AG20443 (cell line): Measurements from ENCODE around the gene SYT8.
"Not testable (repeated sequence)": the region's sequence is repeated elsewhere in the genome, so short reads cannot be mapped to it uniquely, and the experiment has no call there.

ENCODE experiments used
- DNase-seq: peaks from one replicate; pipeline ENCODE4 v3.0.0; 2012; ENCODE audit warnings: low spot score, mixed read lengths

Gene SYT8

DNA sequence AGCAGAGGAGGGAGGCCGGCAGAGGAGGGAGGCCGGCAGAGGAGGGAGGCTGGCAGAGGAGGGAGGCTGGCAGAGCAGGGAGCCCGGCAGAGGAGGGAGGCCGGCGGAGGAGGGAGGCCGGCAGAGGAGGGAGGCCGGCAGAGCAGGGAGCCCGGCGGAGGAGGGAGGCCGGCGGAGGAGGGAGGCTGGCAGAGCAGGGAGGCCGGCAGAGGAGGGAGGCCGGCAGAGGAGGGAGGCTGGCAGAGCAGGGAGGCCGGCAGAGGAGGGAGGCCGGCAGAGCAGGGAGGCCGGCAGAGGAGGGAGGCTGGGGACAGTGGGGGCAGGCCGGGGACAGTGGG, 39.0 kb downstream of the SYT8 start:
- not testable (repeated sequence) for DNase-seq

DNA sequence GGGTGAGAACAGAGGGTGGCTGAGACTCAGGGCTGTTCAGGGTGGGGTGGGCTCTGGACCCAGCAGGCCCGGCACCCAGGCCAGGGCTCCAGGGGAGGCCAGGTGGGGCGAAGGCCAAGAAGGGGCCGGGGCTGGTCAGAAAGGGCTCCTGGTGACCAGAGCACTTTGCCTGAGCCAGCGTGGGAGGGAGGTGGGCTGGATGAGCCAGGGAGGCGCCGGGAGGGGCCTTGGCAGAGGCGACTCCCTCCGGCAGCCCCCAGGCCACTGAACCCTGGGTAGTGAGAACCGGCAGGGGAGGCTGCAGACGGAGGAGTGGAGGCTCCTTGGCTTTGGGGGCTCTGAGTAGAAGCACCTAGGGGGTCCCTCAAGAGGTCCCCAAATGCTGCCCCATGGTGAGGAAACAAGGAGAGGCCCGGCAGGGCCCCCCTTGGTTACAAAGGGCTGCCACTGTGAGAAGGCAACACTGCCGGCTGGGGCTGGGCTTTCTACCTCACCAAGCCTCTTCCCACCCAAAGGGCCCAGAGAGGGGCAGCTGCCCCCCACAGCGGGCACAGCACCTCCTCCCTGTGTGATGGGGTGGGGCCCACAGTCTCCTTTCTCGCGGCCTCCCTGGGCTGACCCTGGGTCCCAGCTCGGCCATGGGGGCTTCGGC, 39.8 kb downstream of the SYT8 start:
- DNase-seq: not testable (repeated sequence)

DNA sequence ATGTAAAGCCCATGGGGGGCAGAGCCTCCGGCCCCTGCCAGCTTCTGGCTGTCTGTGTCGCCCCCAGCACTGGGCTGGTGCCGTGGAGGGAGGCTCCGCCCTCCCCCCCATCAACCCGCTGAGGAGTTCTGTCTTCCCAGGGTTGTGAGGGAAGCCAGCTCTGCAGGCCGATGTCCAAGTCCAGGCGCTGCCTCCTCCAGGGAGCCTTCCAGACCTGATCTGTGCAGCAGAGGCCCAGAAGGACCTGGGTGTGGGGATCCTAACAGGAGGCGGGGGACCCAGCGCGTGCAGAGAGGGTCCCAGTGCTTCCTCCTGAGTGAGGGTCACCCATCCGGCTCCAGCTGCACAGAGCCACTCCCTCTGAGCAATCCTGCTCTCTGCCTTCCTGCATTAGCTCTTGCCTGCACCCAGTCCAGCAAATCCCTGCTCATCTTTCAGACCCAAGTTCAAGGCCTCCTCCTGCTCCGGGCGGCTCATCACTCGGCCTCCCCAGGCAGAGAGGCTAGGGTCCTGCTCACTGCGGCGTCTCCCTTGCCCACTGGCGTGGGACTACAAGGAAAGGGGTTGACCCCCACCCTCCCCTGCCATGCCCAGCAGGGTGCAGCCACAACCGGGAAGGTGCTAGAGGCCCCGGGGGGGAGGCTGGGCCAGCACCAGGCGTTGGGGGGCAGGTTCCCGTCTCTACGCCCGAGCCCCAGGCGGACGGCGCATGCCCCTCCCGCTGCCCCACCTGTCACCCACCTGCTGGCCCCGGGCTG, 40.5 kb downstream of the SYT8 start:
- no peak for DNase-seq

DNA sequence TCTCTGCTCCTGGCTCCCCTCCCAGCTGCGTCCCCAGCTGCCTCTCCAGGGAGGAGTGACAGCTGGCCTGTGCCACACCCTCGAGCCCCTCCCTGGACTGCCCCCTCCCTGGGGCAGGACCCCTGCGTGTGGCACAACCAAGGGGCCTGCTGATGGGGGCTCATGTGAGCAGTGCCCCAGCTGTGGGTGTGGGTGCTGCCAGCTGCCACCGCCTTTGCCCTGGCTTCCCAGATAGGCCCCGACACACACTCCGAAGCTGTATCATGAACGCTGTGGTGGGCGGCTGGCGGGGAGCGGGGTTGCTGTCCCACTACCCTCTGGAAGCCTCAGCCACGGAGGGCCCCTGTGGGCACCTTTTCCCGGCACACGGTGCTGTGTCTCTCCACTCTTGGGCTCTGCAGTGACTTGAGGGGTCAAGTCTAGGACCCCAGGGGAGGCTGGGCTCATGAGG, 41.1 kb downstream of the SYT8 start:
- DNase-seq: not testable (repeated sequence)

DNA sequence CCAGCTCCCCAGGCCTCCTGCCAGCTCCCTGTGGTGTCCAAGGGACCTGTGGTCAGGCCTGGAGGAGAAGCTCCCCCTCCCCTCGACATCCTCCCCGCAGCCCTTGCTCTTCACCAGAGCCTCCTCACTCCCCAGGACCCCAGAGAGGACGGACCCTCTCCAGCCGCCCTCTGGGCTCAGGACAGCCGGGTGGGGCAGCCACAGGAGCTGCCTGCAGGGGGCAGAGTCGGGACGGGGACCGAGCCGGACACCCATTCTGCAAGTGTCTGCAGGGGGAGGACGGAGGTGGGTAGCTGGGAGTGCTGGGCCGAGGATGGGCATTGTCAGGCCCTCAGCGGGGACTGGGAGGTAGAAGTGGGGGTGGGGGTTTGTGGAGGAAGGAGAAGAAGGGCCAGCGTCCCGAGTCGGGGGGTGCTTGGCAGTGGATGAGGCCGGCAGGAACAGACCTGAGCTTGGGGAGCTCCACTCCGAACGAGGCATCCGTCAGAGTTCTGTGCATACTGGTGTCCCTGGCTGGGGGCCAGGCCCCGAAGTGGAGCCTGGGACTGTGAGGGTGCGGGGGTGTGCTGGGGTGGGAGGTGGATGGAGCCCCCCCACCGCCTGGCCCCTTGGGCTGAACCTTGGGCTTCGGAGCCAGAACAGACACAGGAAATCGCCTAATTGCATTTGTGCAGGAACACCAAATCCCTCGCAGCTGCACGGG, 41.7 kb downstream of the SYT8 start:
- peak; percentile 65 for DNase-seq

DNA sequence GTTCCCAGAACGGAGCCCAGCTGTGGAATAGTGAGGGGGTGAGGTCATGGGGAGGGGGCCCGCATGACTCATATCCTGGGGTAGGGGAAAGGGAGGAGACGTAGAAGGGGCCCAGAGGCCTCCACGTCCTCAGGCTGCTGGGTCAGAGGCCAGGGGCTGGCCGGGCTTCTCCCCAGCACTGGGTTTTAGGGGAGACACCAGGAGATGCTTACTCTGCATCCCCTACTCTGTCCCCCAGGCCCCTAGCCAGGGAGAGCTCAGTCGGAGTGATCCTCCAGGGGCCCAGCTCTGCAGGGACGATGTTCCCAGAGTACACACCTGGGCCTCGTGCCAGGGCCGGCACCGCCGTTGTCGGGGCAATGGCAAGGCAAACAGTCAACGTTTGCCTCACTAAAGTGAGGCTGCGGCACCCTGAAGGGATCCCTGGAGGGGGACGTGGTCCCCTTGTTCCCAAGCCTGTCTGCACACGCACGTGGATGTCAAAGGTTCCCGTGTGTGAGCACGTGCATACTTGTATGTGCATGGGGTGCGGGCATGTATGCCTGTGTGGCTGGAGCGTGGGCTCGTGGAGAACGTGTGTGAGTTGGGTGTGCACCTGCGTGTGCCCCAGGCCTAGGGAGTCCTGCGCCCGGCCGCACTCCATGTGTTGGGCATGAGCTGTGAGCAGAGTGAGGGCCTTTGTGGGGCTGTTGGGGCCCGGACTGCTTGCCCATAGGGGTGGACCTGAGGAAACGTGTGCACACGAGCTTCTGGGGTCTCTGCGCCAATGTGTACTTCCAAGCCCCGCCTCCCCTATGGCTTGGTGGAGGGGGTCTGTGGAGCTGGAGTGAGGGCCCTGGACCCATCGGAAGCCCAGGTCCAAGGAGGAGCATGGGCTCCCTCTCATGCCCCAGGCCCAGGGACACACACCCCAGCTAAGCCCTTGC, 42.7 kb downstream of the SYT8 start:
- DNase-seq: peak; percentile 7

DNA sequence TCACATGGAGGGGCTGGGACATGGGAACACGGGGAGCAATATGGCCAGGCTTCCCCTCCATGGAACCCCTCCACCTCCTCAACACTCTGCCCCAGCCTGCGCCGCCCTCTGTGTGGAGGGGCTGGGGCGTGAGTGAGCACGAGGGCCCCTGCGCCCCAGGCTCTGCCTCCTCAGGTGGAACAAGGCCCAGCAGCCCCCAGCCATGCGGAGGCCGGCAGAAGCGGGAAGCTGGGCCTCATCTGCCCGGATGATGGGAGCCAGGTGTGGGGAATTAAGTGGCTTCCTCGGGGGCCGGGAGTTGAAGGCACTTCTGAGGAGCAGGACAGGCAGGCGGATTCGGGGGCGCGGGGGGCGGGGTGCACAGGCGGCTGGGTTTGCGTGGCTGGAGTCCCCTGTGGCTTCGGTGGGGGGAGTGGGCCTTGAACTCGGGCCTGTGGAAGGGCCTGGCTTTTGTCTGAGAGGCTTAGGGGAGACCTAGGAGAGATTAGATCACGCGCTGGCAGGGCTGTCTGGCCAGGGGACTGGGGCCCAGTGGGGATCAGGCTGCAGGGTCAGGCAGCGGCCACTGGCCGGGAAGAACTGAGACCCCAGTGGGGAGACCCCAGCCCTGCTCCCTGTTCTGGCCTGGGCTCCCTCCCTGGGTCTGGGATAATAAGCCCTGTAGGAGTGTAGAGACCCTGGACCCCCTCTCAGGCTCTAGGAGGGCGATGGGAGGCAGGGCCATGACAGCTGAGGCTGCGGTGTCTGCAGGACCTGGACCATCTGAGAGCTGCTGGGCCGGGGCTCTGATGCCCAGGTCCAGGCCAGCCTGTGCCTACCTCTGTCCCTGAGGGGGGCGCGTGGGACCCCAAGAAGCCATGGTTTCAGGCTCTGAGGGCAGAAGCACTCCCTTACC, 43.6 kb downstream of the SYT8 start:
- DNase-seq: peak; percentile 11

DNA sequence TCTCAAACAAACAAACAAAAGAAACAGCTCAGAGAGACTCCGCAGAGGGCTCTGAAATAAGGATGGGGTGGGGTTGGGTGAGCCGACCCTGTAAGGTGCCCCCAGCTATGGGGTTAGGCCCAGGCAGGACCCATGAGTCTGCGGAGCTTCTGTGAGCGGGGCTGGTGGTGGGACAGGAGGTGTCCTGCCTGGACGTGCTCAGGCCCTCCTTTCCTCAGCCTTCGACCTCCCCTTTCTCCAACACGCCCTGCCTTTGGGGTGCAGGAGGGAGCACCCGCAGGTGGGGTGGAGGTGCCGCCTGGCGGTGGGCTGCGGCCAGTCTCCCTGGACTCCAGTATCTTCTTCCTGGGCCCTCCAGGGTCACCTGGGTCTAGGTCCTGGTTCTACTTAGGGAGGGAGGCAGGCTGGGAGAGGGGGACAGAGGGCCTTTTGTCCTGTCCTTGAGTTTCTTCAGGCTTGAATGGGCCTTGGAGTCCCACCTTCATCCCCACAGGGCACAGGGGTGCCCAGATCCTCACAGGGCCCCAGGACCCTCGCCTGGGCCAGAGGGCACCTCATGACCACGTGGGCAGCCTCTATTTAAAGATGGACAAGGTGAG, 44.7 kb downstream of the SYT8 start:
- peak; percentile 5 for DNase-seq

DNA sequence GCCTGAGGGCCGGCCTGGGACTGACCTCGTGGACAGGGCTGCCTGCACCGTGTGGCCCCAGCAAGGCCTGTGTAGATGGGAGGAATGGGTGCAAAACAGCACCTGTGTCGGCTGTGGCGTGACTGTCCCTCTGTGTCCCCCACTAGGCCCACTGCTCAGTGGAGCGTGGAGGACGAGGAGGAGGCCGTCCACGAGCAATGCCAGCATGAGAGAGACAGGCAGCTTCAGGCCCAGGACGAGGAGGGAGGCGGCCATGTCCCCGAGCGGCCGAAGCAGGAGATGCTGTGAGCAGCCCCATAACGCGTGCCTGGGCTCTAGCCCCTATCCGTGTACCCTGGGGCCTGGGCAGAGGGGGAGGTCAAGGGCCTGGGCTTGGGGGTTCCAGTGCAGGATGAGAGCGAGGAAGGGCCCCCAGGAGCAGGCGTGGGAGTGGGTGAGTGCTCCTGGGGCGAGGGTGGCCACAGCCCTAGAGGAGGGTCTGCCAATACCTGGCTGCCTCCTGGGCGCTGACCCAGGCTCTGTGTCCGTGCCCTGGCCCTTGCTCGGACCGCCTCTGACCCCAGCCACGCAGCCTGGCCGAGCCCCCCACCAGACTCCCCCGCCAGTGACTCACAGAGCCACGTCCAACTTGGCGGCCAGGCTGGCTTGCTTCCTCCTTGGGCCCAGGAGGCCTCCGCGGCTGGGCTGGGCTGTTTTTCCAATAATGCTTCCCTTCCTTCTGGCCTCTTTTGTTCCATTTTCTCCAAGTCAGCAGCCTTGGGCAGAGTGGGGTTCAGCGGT, 45.3 kb downstream of the SYT8 start:
- DNase-seq: peak; percentile 61

DNA sequence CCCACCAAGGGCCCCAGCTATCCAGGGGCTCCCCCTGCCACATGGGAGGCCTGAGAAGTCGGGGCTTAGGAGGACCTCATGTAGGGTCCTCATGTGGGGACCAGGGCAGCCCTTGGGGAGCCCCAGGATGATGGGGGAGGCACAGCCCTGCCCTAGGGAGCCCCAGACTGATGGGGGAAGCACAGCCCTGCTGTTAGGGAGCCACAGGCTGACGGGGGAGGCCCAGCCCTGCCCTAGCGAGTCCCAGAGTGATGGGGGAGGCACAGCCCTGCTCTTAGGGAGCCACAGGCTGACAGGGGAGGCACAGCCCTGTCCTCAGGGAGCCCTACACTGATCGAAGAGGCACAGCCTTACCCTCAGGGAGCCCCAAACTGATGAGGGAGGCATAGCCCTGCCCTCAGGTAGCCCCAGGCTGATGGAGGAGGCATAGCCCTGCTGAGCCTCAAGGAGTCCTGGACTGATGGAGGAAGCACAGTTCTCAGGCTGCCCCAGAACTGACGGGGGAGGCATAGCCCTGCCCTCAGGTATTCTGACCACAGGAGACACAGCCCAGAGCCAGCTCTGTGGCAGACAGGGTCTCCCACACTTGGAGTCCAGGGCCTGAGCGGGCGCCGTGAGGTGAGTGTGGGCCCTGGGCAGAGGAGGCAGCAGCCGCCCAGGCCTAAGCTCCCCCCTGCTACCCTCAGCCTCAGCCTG, 46.1 kb downstream of the SYT8 start:
- DNase-seq: peak; percentile 11

DNA sequence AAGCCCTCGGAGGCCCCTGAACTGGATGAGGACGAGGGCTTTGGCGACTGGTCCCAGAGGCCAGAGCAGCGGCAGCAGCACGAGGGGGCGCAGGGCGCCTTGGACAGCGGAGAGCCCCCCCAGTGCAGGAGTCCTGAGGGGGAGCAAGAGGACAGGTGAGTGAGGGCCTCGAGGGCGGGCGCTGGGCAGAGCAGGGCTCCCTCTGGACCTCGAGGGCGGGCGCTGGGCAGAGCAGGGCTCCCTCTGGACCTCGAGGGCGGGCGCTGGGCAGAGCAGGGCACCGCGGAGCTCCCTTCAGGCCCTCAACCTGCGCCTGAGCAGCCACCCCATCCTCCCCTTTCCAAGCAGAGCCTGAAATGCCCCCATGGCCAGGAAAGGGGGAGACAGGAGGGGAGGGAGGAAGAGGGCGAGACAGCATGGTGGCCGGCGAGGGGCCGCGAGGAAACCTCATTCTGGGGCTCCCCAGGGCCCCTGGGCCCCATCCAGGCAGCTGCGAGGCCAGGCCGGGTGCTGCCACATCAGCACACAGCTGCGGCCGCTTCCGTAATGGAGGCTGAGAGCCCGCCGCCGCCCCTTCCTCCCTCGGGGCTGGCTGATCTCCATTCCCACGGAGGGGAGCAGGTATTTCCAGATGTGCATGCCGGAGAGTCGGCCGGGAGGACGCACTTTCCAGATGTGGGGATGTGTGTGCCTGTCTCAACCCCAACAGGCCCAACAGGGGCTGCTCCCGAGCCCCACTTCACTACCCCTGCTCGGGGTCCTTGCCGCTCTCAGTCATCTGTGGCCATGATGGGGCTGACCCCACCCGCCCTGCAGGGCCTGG, 46.9 kb downstream of the SYT8 start:
- DNase-seq: peak; percentile 11

DNA sequence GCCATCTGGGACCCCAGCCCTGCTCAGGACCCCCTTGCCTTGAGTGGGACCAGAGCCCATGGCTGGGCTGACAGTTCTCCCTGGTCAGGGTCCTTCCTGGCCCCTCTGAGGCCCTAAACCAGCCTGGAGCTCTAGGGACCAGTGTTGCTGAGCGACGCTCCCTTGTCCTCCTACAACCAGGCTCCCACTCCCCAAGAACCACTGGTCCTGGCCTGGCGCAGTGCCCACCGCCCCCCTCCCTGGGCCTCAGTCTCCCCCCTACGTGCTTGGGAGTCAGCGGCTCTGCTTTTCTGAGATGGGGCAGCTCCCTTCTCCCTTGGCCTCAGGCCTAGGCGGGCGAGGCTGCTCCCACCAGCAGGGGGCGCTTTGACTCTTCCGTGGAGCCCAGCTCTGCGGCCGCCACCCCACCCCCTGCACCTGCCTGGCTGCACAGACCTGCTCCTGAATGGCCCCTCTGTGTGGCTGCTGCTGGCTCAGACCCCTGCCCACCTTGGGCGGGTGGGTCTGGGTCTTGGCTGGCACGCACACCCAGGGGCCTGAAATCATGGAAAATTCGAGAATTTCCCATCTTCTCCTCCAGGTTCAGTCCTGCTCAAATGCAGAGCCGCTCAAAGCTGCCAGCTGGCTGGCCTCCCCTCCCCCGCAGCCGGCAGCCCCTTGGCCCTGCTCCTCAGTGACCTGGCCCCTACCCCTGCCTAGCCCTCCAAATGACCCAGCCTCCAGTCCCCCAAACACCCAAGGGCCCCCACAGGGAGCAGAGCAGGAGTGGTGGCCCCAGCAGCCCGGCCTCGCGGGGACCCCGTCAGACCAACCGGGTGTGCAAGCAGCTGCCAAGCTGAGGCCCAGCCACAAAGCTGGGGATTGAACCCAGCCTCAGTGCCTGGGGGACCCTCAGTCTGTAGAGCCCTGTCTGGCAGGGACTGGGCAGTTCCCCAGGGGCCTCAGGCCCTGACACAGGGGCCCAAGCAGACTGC, 47.8 kb downstream of the SYT8 start:
- peak; percentile 92 for DNase-seq

DNA sequence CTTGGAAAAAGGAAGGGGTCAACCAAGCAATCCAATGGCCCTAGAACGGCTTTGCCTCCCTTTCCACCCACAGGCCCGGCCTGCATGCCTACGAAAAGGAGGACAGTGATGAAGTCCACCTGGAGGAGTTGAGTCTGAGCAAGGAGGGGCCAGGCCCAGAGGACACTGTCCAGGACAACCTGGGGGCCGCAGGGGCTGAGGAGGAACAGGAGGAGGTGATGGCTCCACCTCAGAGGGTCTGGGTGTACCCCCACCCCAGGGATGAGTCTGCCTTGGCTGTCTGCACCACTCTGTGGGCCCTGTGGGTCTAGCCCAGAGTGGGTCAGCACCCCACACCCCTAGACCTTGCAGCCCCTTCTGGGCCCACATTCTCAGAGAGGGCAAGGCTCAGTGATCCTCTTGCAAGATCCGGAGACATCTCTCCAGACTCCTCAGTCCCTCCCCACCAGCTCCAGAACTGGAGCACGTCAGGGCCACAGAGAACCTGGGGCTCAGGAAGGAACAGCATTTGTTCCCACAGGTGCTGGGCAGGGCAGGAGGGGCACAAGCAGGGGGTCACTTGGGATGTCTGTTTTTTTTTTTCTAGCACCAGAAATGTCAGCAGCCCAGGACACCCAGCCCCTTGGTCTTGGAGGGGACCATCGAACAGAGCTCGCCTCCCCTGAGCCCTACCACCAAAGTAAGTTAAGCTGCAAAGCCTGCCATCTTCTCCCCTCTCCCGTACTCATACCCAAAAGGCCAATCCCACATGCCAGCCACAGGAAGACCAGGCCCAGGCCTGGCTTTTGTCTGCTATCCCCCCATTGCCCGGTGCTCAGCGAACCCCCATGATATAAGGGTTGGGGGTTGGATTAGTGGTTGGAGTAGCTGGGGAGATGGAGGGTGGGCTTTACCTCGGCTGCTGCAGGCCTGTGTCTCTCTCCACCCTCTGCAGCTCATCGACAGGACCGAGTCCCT, 48.8 kb downstream of the SYT8 start:
- DNase-seq: peak; percentile 6

DNA sequence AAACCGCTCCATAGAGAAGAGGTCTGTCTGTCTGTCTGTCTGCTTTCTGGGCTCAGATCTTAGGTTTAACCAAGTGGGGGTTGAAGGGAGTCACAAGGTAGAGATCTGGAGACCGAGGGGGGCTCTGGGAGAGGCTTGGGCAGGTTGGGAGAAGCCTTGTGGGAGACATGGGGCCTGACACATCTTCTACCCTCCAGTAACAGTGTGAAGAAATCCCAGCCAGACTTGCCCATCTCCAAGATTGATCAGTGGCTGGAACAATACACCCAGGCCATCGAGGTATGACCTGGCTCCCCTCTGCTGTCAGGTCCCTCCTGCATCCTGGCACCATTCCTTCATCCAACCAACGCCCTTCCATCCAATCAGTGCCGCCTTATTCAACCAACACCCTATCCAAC, 49.5 kb downstream of the SYT8 start:
- peak; percentile 8 for DNase-seq

DNA sequence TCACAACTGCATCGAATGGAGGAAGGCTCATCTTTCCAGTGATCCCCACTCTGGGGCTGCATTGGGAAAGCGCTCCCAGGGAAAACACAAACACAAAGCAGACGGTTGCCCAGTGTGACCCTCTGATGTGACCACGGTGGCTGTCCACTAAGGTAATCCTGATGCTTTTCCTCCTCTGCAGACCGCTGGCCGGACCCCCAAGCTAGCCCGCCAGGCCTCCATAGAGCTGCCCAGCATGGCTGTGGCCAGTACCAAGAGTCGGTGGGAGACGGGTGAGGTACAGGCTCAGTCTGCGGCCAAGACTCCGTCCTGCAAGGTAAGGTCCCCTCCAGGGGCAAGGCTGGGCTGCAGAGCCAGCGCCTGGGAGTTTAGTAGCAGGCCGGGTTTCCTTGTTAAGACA, 51.8 kb downstream of the SYT8 start:
- DNase-seq: not testable (repeated sequence)
